Measurements from ENCODE around the gene AREL1.

DNA sequence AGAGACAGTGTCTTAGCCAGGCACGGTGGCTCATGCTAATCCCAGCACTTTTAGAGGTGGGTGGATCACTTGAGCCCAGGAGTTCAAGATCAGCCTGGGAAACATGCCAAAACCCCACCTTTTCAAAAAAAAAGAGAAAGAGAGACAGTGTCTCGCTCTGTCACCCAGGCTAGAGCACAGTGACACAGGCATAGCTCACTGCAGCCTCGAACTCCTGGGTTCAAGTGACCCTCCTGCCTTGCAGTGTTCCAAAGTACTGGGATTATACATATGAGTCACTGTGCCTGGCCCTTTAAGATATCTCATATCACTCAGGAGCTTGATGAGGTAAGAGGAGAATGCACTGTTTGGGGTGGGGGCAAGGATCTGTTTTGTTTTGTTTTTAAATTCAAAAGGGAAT lies 52.7 kb downstream of the AREL1 start:
- no peak for TF ChIP-seq PHF8 (conservative IDR thresholded peaks at IDR 0.05; ENCODE audit: low read depth, low read length)
- TF ChIP-seq, protein P1, sequence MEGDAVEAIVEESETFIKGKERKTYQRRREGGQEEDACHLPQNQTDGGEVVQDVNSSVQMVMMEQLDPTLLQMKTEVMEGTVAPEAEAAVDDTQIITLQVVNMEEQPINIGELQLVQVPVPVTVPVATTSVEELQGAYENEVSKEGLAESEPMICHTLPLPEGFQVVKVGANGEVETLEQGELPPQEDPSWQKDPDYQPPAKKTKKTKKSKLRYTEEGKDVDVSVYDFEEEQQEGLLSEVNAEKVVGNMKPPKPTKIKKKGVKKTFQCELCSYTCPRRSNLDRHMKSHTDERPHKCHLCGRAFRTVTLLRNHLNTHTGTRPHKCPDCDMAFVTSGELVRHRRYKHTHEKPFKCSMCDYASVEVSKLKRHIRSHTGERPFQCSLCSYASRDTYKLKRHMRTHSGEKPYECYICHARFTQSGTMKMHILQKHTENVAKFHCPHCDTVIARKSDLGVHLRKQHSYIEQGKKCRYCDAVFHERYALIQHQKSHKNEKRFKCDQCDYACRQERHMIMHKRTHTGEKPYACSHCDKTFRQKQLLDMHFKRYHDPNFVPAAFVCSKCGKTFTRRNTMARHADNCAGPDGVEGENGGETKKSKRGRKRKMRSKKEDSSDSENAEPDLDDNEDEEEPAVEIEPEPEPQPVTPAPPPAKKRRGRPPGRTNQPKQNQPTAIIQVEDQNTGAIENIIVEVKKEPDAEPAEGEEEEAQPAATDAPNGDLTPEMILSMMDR (IDR thresholded peaks at IDR 0.05; ENCODE audit: control extremely low read depth in 1 of 3, insufficient read depth in 1 of 3, low read depth in 1 of 3, low read length in 3 of 3): no peak
